HEK293T (cell line): ENCODE results near the gene ANK3.

Experiments
- ARNT ChIP-seq: fragments of 450-650 bp; IDR thresholded peaks from 2 replicates; pipeline ENCODE4 v1.6.1; 2017; ENCODE audit warnings: mild to moderate bottlenecking
- HDGF ChIP-seq: fragments of 450-650 bp; IDR thresholded peaks from 2 replicates; pipeline ENCODE4 v1.6.1; 2017; ENCODE audit warnings: antibody characterized with exemption, borderline replicate concordance
- L3MBTL2 ChIP-seq: fragments of 450-650 bp; conservative IDR thresholded peaks from 2 replicates; pipeline ENCODE4 v1.6.1; 2016; ENCODE audit warnings: mild to moderate bottlenecking
- SP1 ChIP-seq: fragments of 450-650 bp; IDR thresholded peaks from 2 replicates; pipeline ENCODE4 v1.6.1; 2017
- SUZ12 ChIP-seq: fragments of 450-650 bp; IDR thresholded peaks from 2 replicates; pipeline ENCODE4 v1.6.1; 2016; ENCODE audit warnings: mild to moderate bottlenecking

DNA sequence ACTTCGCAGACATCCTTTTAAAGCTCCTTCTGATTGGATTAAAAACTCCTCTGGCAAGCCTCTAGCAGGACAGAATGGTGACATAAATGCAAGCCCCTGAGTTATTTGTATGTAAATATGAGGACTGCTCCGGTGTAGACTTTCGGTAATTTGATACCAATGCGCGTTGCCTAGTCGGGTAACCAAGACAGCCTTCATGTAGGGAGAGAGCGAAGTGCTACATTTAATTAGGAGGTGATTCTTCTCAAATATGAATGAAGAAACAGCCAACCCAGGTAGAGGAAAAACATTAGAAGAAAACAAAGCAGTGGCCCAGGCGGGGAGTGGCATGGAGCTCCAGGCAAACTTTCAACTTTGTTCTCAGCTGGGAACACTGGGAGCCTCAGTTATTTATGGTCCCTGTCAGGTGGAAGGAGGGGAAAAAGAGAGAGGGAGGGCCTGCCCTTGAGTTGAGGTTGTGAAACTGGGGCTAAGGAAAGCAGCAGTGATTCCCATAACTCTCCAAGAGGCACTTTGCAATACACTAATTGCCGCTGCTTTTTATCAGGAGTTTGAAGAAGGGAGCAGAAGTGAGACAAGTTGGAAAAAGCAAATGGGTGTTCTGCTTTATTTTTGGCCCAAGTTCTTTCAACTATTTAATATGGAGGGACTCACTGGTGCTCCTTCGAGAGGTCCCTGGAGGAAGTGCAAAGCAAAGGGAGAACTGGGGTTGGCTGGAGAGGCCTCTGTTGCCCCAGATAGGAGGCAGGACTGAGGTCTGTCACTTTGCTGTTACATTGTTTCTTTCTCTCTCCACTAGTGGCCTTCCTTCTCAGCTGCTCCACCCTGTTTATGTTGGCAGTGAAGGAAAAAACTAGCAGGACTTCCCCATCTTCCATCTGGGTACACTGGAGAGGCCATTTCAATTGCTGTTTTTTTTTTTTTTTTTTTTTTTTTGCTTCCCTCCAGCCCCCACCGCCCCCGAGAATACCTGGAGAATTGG lies 248.7 kb downstream of the ANK3 start:
- TF ChIP-seq ARNT (no peak), SUZ12 (no peak), HDGF (no peak), SP1 (no peak), L3MBTL2 (no peak)
